GM19239 (cell line): ENCODE results near the gene TMEM208.

ENCODE experiments used
- DNase-seq: peaks from one replicate; pipeline ENCODE4 v3.0.0; 2011; ENCODE audit warnings: low spot score; ENCODE audit not compliant: insufficient read length
- FAIRE-seq: peaks from 2 replicates; lab custom pipeline; 2011; peaks lifted over from hg19 to GRCh38; lab: Jason Lieb, UNC

TMEM208 gene

DNA sequence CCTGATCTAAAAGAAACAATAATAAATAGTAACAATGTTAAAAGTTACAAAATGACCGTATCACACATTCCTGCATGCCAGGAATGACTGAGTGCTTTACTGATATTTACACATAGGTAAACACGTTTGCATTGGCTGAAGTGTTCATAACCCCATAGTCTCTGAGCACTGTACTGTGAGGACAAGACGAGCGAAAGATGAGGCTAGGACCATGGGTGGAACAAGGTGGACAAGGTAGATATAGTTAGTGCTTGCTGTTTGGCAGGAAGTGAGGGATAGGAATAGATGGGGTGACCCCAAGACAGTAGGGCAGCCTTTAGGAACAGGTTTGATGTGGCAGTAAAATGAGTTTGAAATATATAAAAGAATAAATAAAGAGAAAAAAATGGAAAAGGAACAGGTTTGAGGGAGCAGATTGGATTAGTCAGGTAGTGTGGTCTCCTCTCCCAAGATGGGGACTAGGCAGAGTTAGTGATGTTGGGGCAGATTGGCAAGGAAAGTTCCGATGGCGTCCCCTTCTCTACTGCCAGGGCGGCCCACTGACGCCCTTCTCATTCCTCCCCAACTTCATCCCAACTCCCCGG is 35.4 kb upstream of the TMEM208 start:
- no peak for DNase-seq
- no peak for FAIRE-seq

DNA sequence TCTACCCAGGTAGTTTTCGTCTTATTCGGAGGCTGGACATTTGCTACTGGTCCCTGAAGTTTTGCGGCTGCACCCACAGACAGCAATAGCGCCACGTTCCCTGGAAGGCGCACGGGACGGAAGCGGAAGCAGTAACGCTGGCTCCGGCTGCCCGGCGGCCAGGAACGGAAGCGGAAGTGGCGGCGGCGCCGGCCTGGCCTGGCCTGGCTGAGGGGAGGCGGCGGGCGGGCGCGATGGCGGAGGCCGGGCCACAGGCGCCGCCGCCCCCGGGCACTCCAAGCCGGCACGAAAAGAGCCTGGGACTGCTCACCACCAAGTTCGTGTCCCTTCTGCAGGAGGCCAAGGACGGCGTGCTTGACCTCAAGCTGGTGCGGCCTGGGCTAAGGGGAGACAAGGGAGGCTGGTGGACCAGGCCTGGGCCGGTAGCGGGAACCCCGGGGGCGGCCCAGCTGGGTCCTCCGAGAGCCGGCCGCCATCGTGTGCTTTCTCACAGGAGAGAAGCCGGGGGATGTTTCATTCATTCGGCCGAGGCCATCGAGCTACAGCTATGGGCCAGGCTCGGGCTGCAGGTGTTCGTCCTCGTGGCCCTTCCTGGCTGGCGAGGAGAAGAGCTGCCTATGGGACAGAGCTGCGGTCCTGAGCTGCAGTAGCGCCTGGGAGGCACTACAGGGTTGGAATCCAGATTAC is 34.8 kb upstream of the TMEM208 start, which contains the start of gene E2F4:
E2F4 (plus strand) TSS at position 161 of the 687 bp plus-strand sequence; CDS start at position 234, 73 bp downstream.
- FAIRE-seq (peak; percentile 99), DNase-seq (peak; percentile 99)

DNA sequence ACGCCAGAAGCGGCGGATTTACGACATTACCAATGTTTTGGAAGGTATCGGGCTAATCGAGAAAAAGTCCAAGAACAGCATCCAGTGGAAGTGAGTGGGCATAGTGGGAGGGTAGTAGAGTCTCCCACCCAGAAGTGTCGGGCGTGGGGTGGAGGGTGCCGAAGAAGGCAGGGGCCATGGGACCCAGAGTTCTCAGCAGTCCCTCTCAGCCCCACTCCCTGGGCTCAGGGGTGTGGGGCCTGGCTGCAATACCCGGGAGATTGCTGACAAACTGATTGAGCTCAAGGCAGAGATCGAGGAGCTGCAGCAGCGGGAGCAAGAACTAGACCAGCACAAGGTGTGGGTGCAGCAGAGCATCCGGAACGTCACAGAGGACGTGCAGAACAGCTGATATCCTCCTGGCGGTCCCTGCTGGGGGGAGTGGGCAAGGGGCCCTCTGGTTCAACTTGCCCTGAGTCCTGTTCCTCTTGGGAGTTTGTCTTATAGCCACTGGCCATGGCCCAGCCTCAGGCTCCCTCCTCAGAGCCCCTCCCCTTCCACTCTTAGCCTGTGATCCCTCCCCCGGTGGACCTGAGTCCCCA is 34.1 kb upstream of the TMEM208 start:
- no peak for FAIRE-seq
- no peak for DNase-seq

DNA sequence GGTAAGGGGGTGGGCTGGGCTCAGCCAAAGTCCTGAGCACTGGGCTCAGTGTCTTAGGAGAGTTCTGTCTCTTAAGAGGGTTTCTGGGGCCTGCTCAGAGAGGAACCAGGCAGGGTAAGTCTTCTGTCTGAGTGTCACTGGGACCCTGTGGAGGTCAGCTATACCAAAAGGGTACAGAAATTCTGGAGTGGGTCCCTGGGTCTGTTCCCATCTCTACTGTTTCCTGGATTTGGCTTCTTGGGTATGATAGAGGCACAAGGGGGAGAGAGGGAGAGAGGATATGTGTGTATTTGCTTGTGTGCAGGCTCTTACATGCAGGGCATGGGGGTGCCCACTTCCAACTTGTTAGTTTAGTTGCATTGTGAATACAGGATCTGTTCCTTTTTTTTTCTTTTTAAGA is 33.4 kb upstream of the TMEM208 start:
- FAIRE-seq = no peak
- no peak for DNase-seq

DNA sequence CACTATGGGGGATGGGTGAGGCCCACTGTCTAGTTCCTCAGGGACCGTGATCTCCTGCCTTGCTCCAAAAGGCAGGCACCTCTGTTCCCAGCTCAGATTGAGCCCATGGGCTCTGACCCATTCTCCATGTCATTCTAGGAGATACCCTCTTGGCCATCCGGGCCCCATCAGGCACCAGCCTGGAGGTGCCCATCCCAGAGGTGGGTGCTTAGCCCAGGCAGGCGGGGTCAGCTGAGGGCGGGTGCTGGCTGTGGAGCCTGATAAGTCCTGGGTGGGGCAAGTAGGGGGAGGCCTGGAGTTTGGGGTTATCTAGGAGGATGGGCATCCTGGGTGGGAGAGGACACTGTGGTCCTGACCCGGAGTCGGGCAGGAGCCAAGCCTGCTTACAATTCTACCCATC is 32.7 kb upstream of the TMEM208 start:
- DNase-seq (no peak), FAIRE-seq (no peak)

DNA sequence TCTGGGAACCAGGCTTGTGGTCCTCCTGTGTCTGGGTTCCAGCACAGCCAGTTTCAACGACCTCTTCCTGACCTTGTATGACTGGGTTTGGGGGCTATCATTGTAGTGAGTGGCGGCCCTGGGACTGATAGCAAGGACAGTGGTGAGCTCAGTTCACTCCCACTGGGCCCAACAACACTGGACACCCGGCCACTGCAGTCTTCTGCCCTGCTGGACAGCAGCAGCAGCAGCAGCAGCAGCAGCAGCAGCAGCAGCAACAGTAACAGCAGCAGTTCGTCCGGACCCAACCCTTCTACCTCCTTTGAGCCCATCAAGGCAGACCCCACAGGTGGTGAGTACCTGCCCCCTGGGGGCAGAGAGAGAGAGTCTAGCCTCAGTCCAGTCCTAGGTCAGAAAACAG is 31.3 kb upstream of the TMEM208 start:
- FAIRE-seq (no peak), DNase-seq (no peak)

DNA sequence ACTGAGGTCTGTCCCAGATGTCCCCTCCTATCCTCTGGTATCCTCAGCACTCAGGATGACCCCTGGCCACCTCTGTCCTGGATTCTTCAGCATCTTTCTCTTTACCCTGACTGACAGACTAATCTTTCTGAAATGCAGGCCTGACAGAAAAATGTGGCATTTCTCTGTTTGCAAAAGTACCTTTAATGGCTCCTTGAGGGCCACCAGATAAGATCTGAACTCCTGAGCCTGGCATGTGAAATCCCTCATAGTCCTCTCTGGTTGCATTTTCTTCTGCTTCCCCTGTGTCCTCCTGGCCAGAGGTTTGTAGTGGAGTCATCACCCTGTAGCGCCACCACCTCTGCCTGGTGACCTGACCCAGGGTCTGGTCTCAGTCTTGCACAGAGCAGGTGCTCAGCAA is 30.0 kb upstream of the TMEM208 start:
- no peak for FAIRE-seq
- no peak for DNase-seq

DNA sequence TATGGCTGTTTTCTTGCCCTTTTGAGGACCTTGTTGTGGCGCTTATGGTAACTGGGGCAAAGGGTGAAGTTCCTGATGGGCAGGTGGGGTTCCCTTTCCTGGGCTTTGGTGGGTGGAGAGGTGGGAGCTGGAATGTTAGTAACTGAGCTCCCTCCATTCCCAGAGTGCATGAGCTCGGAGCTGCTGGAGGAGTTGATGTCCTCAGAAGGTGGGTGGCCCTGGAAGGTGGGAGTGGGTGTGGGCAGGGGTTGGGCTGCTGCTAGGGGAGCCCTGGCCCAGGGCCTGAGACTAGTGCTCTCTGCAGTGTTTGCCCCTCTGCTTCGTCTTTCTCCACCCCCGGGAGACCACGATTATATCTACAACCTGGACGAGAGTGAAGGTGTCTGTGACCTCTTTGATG is 29.2 kb upstream of the TMEM208 start:
- FAIRE-seq = no peak

DNA sequence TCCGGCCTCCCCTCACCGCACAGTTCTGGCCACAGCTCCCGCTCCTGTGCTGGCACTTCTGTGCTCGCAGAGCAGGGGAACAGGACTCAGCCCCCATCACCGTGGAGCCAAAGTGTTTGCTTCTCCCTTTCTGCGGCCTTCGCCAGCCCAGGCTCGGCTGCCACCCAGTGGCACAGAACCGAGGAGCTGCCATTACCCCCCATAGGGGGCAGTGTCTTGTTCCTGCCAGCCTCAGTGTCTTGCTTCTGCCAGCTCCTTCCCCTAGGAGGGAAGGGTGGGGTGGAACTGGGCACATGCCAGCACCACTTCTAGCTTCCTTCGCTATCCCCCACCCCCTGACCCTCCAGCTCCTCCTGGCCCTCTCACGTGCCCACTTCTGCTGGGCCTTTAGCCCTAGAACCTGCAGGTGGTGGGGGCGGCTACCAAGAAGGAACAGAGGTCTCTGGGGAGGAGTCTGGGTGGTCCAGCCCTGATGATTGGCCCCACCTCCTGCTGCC is 28.6 kb upstream of the TMEM208 start:
- no peak for FAIRE-seq

More for the DNA sequence above, 29.2 kb upstream of the TMEM208 start:
- no peak for DNase-seq

DNA sequence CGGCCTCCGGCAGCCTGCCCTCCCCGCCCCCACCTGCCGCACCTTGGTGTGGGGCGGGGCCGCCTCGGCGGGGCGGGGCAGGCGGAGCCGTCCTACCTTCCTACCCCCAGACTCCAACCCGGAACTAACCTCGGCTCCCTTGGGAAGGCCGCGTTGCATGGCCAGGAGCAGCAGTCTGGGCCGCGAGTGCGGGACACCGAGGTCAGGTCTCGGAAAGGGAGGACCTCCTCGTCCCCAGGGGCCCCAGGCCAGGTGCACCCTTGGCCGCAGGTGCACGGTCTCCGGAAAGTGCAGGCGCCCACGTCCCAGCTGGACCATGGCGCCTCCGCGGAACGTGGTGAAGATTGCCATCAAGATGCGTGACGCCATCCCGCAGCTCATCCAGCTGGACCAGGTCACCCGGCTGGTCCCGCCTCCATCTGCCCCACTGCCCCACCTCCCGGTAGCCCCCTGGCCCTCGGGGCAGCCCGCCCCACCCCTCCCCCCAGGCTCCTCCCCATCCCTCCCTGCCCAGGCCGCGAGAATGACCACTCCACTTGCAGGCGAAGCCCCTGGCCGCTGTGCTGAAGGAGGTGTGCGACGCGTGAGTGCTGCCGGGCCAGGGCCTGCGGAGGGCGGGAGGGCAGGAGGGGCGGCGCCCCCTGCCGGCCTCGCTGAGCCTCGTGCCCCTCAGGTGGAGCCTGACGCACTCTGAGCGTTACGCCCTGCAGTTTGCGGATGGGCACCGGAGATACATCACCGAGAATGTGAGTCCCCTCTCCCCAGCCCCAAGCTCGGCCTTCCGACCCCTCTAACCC is 27.7 kb upstream of the TMEM208 start, which contains the start of gene ELMO3:
ELMO3 (plus strand) TSS at position 121 of the 797 bp plus-strand sequence; CDS start at position 317, 196 bp downstream.
- DNase-seq (no peak), FAIRE-seq (no peak)

More for the DNA sequence above, 28.6 kb upstream of the TMEM208 start:
- DNase-seq = no peak

DNA sequence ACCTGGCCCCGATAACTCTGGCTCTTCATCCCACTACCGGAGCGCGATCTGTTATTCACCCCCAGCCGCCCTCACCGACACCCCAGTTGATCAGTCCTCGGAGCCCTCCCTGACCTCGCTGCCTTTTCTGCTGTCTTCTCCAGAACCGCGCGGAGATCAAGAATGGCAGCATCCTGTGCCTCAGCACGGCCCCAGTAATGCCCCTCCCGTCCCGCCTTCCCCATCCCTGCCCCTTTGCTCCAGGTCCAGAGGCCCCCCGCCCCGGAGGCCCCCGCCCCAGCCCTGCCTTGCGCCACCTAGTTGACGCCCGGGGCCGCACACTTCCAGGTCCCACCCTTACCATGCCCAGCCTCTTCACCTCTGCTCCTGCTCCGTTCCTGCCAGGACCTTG is 27.1 kb upstream of the TMEM208 start:
- DNase-seq = no peak
- FAIRE-seq = no peak

DNA sequence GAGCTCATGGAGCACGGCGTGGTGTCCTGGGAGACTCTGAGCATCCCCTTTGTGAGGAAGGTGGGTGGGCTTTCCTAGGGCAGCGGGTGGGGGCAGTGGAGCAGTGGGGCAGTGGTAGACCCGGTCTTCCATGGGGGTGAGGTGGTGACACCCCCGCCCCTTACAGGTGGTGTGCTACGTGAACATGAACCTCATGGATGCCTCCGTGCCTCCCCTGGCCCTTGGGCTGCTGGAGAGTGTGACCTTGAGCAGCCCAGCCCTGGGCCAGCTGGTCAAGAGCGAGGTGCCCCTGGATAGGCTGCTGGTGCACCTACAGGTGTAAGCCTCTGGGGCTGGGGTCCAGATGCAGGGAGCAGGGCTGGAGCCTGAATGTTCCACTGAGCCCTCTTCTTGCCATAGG is 26.4 kb upstream of the TMEM208 start:
- DNase-seq (no peak), FAIRE-seq (no peak)

DNA sequence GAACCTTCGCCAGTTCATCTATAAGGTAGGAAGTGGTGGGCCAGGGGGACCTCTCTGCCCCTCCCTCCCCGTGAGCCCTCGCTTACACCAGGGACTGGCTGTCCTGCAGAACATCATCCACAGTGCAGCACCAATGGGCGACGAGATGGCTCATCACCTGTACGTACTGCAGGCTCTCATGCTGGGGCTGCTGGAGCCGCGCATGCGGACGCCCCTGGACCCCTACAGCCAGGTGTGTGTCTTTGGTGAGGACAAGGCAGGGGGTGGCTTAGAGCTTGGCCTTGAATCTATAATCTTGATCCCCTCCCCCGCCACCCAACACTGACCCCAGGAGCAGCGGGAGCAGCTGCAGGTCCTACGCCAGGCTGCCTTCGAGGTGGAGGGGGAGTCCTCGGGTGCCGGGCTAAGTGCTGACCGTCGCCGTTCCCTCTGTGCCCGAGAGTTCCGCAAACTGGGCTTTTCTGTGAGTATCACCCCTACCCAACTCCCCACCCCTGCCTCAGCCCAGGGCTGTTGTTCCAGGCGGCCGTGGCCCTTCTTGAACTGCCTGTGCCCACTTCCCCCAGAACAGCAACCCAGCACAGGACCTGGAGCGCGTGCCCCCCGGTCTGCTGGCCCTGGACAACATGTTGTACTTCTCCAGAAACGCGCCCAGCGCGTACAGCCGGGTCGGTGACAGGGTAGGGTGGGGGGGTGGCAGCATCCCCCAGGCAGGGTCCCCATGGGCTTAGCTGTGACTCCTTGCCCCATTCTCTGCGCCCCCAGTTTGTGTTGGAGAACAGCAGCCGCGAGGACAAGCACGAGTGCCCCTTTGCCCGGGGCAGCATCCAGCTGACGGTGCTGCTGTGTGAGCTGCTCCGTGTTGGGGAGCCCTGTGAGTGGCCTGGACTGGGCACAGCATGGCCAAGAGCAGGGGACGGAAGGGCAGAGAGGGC is 25.3 kb upstream of the TMEM208 start:
- no peak for FAIRE-seq

DNA sequence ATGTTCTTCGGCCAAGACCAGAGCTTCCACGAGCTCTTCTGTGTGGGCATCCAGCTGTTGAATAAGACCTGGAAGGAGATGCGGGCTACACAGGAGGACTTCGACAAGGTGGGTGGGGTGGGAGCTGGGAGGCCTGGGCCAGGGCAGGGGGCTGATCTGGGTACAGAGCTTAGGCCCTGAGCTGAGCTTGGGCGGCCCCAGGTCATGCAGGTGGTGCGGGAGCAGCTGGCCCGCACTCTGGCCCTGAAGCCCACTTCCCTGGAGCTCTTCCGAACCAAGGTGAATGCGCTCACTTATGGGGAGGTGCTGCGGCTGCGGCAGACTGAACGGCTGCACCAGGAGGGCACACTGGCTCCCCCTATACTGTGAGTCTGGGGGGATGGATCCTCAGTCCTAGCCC is 24.5 kb upstream of the TMEM208 start:
- DNase-seq (no peak), FAIRE-seq (no peak)

More for the DNA sequence above, 25.3 kb upstream of the TMEM208 start:
- no peak for DNase-seq

DNA sequence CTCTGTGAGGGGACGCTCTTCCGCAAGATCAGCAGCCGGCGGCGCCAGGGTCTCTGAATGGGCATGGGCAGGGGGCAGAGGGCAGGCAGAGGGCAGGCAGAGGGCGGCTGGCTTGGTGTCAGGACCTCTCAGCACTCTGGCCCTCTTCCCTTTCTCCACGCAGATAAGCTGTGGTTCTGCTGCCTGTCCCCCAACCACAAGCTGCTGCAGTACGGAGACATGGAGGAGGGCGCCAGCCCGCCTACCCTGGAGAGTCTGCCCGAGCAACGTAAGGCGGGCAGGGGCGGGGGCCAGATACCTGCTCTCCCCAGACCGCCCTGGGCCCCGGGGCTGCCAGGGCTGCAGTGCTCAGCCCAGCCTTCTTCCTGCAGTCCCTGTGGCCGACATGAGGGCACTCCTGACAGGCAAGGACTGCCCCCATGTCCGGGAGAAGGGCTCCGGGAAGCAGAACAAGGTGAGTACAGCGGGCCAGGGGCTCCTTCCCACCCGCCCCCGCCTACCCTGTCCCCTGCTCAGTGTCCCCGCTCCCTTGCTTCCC is 23.9 kb upstream of the TMEM208 start:
- DNase-seq (no peak), FAIRE-seq (no peak)

DNA sequence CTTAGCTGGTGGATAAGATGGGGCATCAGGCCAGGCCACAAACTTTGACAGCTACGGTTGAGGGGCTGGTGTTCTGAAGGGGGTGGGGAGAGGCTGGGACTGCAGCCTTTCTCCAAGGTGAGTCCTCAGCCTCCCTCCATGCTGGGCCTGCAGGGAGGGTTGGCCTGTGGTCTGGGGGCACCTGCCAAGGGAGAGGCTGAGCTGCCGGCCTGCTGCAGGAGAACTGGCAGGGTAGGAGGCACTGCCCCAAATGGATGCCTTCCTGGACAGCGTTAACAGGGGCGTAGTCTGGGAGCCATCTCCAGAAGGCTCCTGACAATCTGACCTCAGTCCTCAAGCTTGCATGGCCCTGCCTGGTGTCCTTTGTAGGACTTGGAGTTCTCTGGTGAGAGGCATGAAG is 22.9 kb upstream of the TMEM208 start:
- FAIRE-seq (no peak), DNase-seq (no peak)

DNA sequence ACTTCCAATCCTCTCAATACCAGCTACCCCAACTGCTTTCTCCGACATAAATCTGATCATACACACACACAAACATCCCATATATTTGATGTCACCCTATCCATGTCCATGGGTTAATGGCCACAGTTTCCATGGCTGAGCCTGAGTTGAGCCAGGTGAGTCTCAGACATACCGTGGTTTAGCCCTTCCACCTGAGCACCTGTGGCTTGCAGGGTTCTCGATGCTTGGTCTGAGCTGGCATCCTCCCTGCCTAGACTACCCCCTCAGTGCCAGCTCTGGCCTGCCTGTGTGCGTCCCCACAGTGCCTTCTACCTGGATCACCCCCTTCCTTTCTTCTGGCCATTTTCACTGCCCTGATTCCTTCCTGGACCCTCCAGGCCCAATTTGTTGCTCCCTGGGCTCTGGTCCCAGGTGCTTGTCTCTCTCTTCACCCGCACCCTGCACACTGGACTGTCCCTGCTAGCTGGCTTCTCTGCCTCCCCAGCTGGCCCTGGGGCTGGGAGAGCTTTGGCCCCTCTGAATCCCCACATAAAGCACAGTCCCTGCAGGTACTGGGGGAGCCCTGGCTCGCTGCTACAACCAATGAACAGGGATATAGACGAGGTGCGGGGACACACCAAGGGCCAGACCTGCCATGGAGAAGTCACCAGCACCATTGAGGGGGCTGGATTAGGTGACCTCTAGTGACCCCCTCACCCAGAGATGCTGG is 20.6 kb upstream of the TMEM208 start:
- no peak for DNase-seq
- no peak for FAIRE-seq

DNA sequence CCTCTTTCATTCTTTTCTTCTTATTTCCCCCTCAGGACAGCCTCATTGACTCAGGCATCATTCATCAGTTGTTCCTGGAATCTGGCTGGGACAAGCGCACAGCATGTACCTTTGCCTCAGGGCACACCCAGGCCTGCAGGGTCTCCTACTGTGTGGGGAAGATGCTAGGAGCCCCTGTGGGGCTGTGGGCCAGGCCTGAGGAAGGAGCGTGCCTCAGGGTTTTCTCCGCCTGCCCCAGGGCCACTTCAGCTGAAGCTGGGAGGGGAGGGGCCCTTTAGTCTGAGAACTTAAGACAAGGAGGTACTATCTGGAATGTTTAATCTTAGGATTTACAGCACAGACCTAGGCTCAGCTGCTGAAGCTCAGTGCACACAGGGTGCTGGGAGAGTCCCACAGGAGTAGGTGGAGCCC is 20.1 kb upstream of the TMEM208 start:
- FAIRE-seq (no peak), DNase-seq (no peak)
